Mammary epithelial cell (primary cell): ENCODE measurements around the gene SENP8.

ENCODE experiments used
- EZH2 ChIP-seq: IDR thresholded peaks from 2 replicates; pipeline ENCODE4 v1.6.1; 2012; ENCODE audit warnings: low read length, inconsistent platforms, borderline replicate concordance
- TF ChIP-seq, protein P1 (sequence below), 2 donors: IDR thresholded peaks in 1 of 2; conservative IDR thresholded peaks in 1 of 2; 2 replicates each; pipeline ENCODE4 v1.5.1; 2011 to 2012; ENCODE audit warnings: inconsistent platforms in 2 of 2, low read length in 2 of 2, mild to moderate bottlenecking in 2 of 2, control low read depth in 1 of 2, low read depth in 1 of 2; ENCODE audit not compliant: insufficient read depth in 1 of 2; ENCODE audit errors: extremely low read depth in 1 of 2

DNA sequence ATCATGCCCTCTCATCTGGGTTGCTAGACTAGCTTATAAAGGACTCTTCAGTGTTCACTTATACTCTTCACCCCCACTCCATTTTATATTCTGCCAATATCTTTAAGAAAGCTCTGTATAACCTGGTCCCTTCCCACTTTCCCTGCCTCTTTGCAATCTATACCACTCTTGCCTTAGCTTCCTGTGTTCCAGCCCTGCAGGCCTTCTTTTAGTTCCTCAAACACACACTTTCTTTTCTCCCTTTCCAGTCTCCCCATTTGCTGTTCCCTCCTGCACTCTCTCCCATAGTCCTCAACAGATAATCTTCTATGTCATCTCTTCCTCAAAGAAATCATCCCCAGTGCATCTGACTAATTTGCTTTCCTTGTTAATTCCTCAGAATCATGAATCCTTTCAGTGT lies 28.7 kb downstream of the SENP8 start:
- TF ChIP-seq, protein P1, sequence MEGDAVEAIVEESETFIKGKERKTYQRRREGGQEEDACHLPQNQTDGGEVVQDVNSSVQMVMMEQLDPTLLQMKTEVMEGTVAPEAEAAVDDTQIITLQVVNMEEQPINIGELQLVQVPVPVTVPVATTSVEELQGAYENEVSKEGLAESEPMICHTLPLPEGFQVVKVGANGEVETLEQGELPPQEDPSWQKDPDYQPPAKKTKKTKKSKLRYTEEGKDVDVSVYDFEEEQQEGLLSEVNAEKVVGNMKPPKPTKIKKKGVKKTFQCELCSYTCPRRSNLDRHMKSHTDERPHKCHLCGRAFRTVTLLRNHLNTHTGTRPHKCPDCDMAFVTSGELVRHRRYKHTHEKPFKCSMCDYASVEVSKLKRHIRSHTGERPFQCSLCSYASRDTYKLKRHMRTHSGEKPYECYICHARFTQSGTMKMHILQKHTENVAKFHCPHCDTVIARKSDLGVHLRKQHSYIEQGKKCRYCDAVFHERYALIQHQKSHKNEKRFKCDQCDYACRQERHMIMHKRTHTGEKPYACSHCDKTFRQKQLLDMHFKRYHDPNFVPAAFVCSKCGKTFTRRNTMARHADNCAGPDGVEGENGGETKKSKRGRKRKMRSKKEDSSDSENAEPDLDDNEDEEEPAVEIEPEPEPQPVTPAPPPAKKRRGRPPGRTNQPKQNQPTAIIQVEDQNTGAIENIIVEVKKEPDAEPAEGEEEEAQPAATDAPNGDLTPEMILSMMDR (conservative IDR thresholded peaks at IDR 0.05 in 1 of 2, IDR thresholded peaks at IDR 0.05 in 1 of 2; ENCODE audit: extremely low read depth in 1 of 2, insufficient read depth in 1 of 2, low read depth in 1 of 2, low read length in 2 of 2): no peak
- no peak for TF ChIP-seq EZH2
